Upper lobe of left lung (tissue), 4 donors: ENCODE measurements around the gene ACKR3.

Experiments used
- EP300 ChIP-seq, 4 donors: sonication (generic); formaldehyde crosslinking; IDR thresholded peaks; one replicate each; pipeline ENCODE4 v1.5.1; 2017; ENCODE audit warnings: antibody characterized with exemption in 4 of 4, control low read depth in 2 of 4
- POLR2A ChIP-seq, 4 donors: fragments of 450-650 bp; IDR thresholded peaks; one replicate each; pipeline ENCODE4 v1.5.1; 2016 to 2017; ENCODE audit warnings: antibody characterized with exemption in 4 of 4, mild to moderate bottlenecking in 2 of 4
- TF ChIP-seq, protein P1 (sequence below), 6 experiments: fragments of 450-650 bp in 4 of 6; fragments of 200-600 bp in 2 of 6; sonication (generic) in 2 of 6; IDR thresholded peaks; one replicate each; pipeline ENCODE4 v1.5.1; 2016 to 2019; ENCODE audit warnings: antibody characterized with exemption in 6 of 6

- TF ChIP-seq, protein P1, sequence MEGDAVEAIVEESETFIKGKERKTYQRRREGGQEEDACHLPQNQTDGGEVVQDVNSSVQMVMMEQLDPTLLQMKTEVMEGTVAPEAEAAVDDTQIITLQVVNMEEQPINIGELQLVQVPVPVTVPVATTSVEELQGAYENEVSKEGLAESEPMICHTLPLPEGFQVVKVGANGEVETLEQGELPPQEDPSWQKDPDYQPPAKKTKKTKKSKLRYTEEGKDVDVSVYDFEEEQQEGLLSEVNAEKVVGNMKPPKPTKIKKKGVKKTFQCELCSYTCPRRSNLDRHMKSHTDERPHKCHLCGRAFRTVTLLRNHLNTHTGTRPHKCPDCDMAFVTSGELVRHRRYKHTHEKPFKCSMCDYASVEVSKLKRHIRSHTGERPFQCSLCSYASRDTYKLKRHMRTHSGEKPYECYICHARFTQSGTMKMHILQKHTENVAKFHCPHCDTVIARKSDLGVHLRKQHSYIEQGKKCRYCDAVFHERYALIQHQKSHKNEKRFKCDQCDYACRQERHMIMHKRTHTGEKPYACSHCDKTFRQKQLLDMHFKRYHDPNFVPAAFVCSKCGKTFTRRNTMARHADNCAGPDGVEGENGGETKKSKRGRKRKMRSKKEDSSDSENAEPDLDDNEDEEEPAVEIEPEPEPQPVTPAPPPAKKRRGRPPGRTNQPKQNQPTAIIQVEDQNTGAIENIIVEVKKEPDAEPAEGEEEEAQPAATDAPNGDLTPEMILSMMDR (IDR thresholded peaks at IDR 0.05), result no peak
- TF ChIP-seq POLR2A (IDR thresholded peaks at IDR 0.05) (no peak), EP300 (IDR thresholded peaks at IDR 0.05) (no peak)
These were observed 10.2 kb downstream of the ACKR3 start for GRCh38 chr2:236579746-236580315.
